ENCODE results near the gene TMEM267. TPM values are rescaled to one million over a fixed set of nuclear protein-coding genes. Genes with fewer than 3 reads are reported as not detected.

Gene TMEM267
- total and polyA plus RNA-seq, 2 of the 4 experiments (the other 2 are of a cell fraction) = 9.2 to 12.0 TPM

DNA sequence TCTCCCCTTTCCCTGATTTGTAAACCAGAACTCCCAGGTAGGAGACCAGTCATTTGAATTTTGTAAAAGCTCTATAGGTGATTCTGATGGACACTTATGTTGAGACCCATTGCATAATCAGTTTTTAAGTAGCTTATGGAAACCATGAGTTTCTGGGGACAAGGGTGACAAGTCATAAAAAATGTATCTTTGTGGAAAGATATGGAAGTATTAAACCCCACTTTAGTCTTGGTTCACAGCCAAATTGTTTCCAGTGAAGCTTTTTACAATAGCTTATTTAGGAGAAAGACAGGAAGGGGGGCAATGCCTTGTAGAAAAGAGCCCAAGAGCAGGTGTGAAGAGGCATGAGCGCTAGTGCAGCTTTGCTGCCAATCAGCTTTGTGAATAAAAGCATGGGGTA, 71.0 kb downstream of the TMEM267 start:
- dilution Hi-C loops (cut with HindIII; ENCODE audit: low sequenced_read_pairs, unreplicated experiment) = no loop called here
- H3K79me1 ChIP-seq (ENCODE audit: low read depth in 1 of 2, low read length in 2 of 2) = no peaks in the 10 kb centered on the region
- no peak overlapping the region for H3K14ac ChIP-seq (replicated peaks; ENCODE audit: low read depth, low read length)
- no peak overlapping the region for H2BK5ac ChIP-seq (ENCODE audit: low read depth, low read length, poor library complexity, severe bottlenecking)
- H3K4ac ChIP-seq (ENCODE audit: low read depth, low read length) = no peak overlapping the region
- no peak overlapping the region for H3K9ac ChIP-seq (ENCODE audit: low read depth, low read length)
- H2BK120ac ChIP-seq (ENCODE audit: low read depth, low read length) = no peak overlapping the region
- no peak overlapping the region for H2BK20ac ChIP-seq (ENCODE audit: low read depth, low read length)
- H3K27me3 ChIP-seq (ENCODE audit: control insufficient read depth, insufficient read depth, low read length) = peaks cover 10% of the 10 kb centered on the region
- no peaks in the 10 kb centered on the region for H3K9me1 ChIP-seq (ENCODE audit: insufficient read depth, low read length)
- no peaks in the 10 kb centered on the region for H3K36me3 ChIP-seq (ENCODE audit: control insufficient read depth, insufficient read depth, low read length)
- H3K56ac ChIP-seq (ENCODE audit: extremely low read depth, insufficient read depth, low read length) = no peak overlapping the region
- no peak overlapping the region for H3K4me2 ChIP-seq (ENCODE audit: low read depth, low read length)
- TF ChIP-seq RFX5 (IDR thresholded peaks at IDR 0.05; ENCODE audit: low read depth, low read length) = no peak
- TF ChIP-seq, protein P1, sequence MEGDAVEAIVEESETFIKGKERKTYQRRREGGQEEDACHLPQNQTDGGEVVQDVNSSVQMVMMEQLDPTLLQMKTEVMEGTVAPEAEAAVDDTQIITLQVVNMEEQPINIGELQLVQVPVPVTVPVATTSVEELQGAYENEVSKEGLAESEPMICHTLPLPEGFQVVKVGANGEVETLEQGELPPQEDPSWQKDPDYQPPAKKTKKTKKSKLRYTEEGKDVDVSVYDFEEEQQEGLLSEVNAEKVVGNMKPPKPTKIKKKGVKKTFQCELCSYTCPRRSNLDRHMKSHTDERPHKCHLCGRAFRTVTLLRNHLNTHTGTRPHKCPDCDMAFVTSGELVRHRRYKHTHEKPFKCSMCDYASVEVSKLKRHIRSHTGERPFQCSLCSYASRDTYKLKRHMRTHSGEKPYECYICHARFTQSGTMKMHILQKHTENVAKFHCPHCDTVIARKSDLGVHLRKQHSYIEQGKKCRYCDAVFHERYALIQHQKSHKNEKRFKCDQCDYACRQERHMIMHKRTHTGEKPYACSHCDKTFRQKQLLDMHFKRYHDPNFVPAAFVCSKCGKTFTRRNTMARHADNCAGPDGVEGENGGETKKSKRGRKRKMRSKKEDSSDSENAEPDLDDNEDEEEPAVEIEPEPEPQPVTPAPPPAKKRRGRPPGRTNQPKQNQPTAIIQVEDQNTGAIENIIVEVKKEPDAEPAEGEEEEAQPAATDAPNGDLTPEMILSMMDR (conservative IDR thresholded peaks at IDR 0.05; ENCODE audit: low read depth, low read length) = no peak
- TF ChIP-seq MXI1 (IDR thresholded peaks at IDR 0.05; ENCODE audit: borderline replicate concordance, low read depth, low read length) = no peak
- no peak for TF ChIP-seq CHD1 (IDR thresholded peaks at IDR 0.05; ENCODE audit: low read depth, low read length)
- no peak for TF ChIP-seq RAD21 (IDR thresholded peaks at IDR 0.05; ENCODE audit: low read length)
- no peak for TF ChIP-seq USF2 (IDR thresholded peaks at IDR 0.05; ENCODE audit: low read depth, low read length)
- TF ChIP-seq NFE2L2 (IDR thresholded peaks at IDR 0.05; ENCODE audit: low read depth, low read length) = no peak
- no peak for TF ChIP-seq MAZ (IDR thresholded peaks at IDR 0.05; ENCODE audit: borderline replicate concordance, low read depth, low read length)
- no peak for TF ChIP-seq SMC3 (IDR thresholded peaks at IDR 0.05; ENCODE audit: low read depth, low read length)
- DNase-seq (no peak), ATAC-seq (ENCODE audit: low read depth) (no peak)
- no peak overlapping the region for H2AK5ac ChIP-seq (ENCODE audit: low read depth, low read length)
- H4K8ac ChIP-seq (ENCODE audit: low read depth in 2 of 2, low read length in 2 of 2) = no peak overlapping the region
- intact Hi-C loops (cut with micrococcal nuclease) = no loop called here
- in situ Hi-C loops (cut with MboI; ENCODE audit: low sequenced_read_pairs) = no loop called here
- CTCF ChIA-PET = interaction anchor here (0.7 to 1.7 kb wide), 3 partner anchors 10 to 72 kb away, joined by 3 to 6 read pairs (median 3); no protein-coding TSS in a partner anchor
- H3K4me3 ChIP-seq (ENCODE audit: insufficient read depth, low read depth, low read length) = no peak overlapping the region
- no peaks in the 10 kb centered on the region for H4K20me1 ChIP-seq (ENCODE audit: insufficient read depth, low read length)
- H4K5ac ChIP-seq (ENCODE audit: low read depth, low read length) = no peak overlapping the region
- no peak overlapping the region for H2AFZ ChIP-seq (replicated peaks; ENCODE audit: low read length, poor library complexity)
- no peak overlapping the region for H2AK9ac ChIP-seq (replicated peaks; ENCODE audit: low read depth, low read length, poor library complexity)
- no peak overlapping the region for H3K23ac ChIP-seq (ENCODE audit: low read depth, low read length)
- POLR2A ChIA-PET (ENCODE audit: unreplicated experiment) = no interaction called here
- no TSS peak for BruUV-seq (replicated peaks)
- WGBS, 2 experiments (ENCODE audit: extremely low coverage in 2 of 2, insufficient read length in 1 of 2) = no CpG with 5 or more reads among the region's 1 CpG
- no peak overlapping the region for H3K27ac ChIP-seq (ENCODE audit: insufficient read depth, low read length)
- H2BK15ac ChIP-seq (ENCODE audit: low read depth, low read length) = no peak overlapping the region
- H3K9me3 ChIP-seq (ENCODE audit: control insufficient read depth, insufficient read depth, low read length) = no peaks in the 10 kb centered on the region
- no peak overlapping the region for H4K91ac ChIP-seq (ENCODE audit: insufficient read depth, low read depth, low read length)
- H3K4me1 ChIP-seq (ENCODE audit: control insufficient read depth, insufficient read depth, low read length) = no peaks in the 10 kb centered on the region
- no peak overlapping the region for H3K18ac ChIP-seq (ENCODE audit: low read depth, low read length)

Data from IMR-90 (cell line).